ENCODE data around the gene CBX2. TPM values are rescaled to one million over a fixed set of nuclear protein-coding genes. Genes with fewer than 3 reads are reported as not detected.

The CBX2 gene
- total RNA-seq, 1 experiment from 2014 or later: 79.4 TPM

GRCh38 chr17:79794659-79795511, 16.9 kb downstream of the CBX2 start:
- peaks cover 92% of the 10 kb centered on the region for H3K27me3 Mint-ChIP-seq (ENCODE audit: low read depth)
- DNase-seq: peak; percentile 64
- H3K27ac ChIP-seq (ENCODE audit: insufficient read length, low read depth, low read length): no peak overlapping the region

More at GRCh38 chr17:79794659-79795511, 16.9 kb downstream of the CBX2 start:
- Histone ChIP-seq H2AFZ (ENCODE audit: low read length) (no peak overlapping the region), H4K91ac (ENCODE audit: insufficient read length, low read depth, low read length) (no peak overlapping the region), H3K23ac (ENCODE audit: insufficient read length, low read depth, low read length) (no peak overlapping the region), H3K4me1 (ENCODE audit: insufficient read depth, low read length) (no peaks in the 10 kb centered on the region), H3K18ac (ENCODE audit: insufficient read length, low read depth, low read length) (no peak overlapping the region), H3K9ac (ENCODE audit: extremely low read depth, insufficient read length, low read length) (peak overlapping the region; percentile 6), H3K4me2 (ENCODE audit: insufficient read depth, insufficient read length, low read length) (peak overlapping the region; percentile 43), H3K79me1 (ENCODE audit: insufficient read depth, low read depth, low read length, poor library complexity, severe bottlenecking) (no peaks in the 10 kb centered on the region), H2BK12ac (ENCODE audit: insufficient read length, low read depth, low read length) (peak overlapping the region; percentile 37), H4K8ac (replicated peaks; ENCODE audit: insufficient read length, low read depth, low read length) (no peak overlapping the region), H2BK15ac (ENCODE audit: low read depth, low read length) (no peak overlapping the region), H3K27me3 (ENCODE audit: insufficient read depth, low read length) (peaks cover 81% of the 10 kb centered on the region), H3K79me2 (ENCODE audit: insufficient read depth, low read length) (no peaks in the 10 kb centered on the region), H4K5ac (ENCODE audit: insufficient read length, low read depth, low read length) (no peak overlapping the region), H2BK120ac (ENCODE audit: low read depth, low read length, poor library complexity, severe bottlenecking) (no peak overlapping the region), H2BK5ac (ENCODE audit: insufficient read length, low read length) (no peak overlapping the region), H4K20me1 (ENCODE audit: control insufficient read depth, insufficient read depth, insufficient read length) (no peaks in the 10 kb centered on the region), H3K23me2 (ENCODE audit: insufficient read length, low read depth, low read length, poor library complexity, severe bottlenecking) (peaks cover 17% of the 10 kb centered on the region), H3K56ac (ENCODE audit: insufficient read length, low read depth, low read length) (no peak overlapping the region), H3K9me3 (ENCODE audit: control insufficient read depth, low read depth, low read length) (no peaks in the 10 kb centered on the region), H3K14ac (ENCODE audit: insufficient read depth, low read length) (no peak overlapping the region; the same call in 1 of the 2 replicates), H2AK5ac (ENCODE audit: insufficient read length, low read length) (no peak overlapping the region), H3T11ph (ENCODE audit: low read length) (no peak overlapping the region), H3K4ac (ENCODE audit: low read depth, low read length) (no peak overlapping the region), H2BK20ac (ENCODE audit: low read depth, low read length, poor library complexity, severe bottlenecking) (no peak overlapping the region)
- peaks cover 0 to 1% (median 0%) of the 10 kb centered on the region in 3 experiments; a peak in 3 of 7 replicates for H3K36me3 Mint-ChIP-seq (ENCODE audit: insufficient read depth in 1 of 3, low read depth in 3 of 3)
- TF ChIP-seq CTCF (conservative IDR thresholded peaks at IDR 0.05): no peak
- peaks cover 22 to 46% of the 10 kb centered on the region in 2 experiments for H3K4me1 Mint-ChIP-seq
- peaks cover 2 to 7% of the 10 kb centered on the region in 2 experiments; a peak in 2 of 5 replicates for H3K9me3 Mint-ChIP-seq
- WGBS (ENCODE audit: extremely low coverage, insufficient read length, low lambda C conversion rate): no CpG with 5 or more reads among the region's 47 CpGs
- no peak overlapping the region for H3K27ac Mint-ChIP-seq
- peak overlapping the region in 1 of 2 experiments; percentile 64; a peak in 2 of 5 replicates for H3K4me3 Mint-ChIP-seq
